HepG2 (cell line): ENCODE data around the gene CADPS2. TPM values are rescaled to one million over a fixed set of nuclear protein-coding genes. Genes with fewer than 3 reads are reported as not detected.
A peak's percentile ranks its signal among the peaks of the same experiment; 100 is the strongest.

Experiments used
- ASH2L ChIP-seq: fragments of 300-600, 200-600 bp; sonication (generic); IDR thresholded peaks from 2 replicates; pipeline ENCODE4 v1.7.0; 2017; ENCODE audit warnings: low read depth, mild to moderate bottlenecking, moderate library complexity, mixed read lengths, low read length; ENCODE audit not compliant: insufficient read length
- DPF2 ChIP-seq: sonication (generic); formaldehyde crosslinking; IDR thresholded peaks from 2 replicates; pipeline ENCODE4 v1.4.0; 2020; ENCODE audit warnings: mild to moderate bottlenecking, low read depth, missing genetic modification reagents, borderline replicate concordance
- EHMT2 ChIP-seq: fragments of 200-600 bp; sonication (generic); IDR thresholded peaks from 2 replicates; pipeline ENCODE4 v1.7.0; 2017; ENCODE audit warnings: antibody characterized with exemption, low read depth, low read length, borderline replicate concordance
- EP300 ChIP-seq, 3 experiments: sonication (generic) in 1 of 3; formaldehyde crosslinking in 1 of 3; IDR thresholded peaks; 2 replicates each; pipeline versions ENCODE4 v1.5.1 to v1.6.1; 2011 to 2020; ENCODE audit warnings: low read depth in 2 of 3, low read length in 2 of 3, borderline replicate concordance in 1 of 3, improper control_type of control experiment in 1 of 3, mild to moderate bottlenecking in 1 of 3, missing genetic modification reagents in 1 of 3, moderate library complexity in 1 of 3
- HMG20A ChIP-seq: IDR thresholded peaks from 2 replicates; pipeline ENCODE4 v1.6.1; 2016; ENCODE audit warnings: borderline replicate concordance
- ISL2 ChIP-seq: sonication (generic); formaldehyde crosslinking; IDR thresholded peaks from 2 replicates; pipeline ENCODE4 v1.5.0; 2020; ENCODE audit warnings: missing genetic modification reagents
- KAT8 ChIP-seq: IDR thresholded peaks from 2 replicates; pipeline ENCODE4 v1.6.1; 2016; ENCODE audit warnings: missing genetic modification reagents, missing compliant biosample characterization
- MEIS2 ChIP-seq: sonication (generic); formaldehyde crosslinking; IDR thresholded peaks from 2 replicates; pipeline ENCODE4 v1.9.0; 2021; ENCODE audit warnings: mild to moderate bottlenecking, missing genetic modification reagents
- NCOA1 ChIP-seq: sonication (generic); formaldehyde crosslinking; IDR thresholded peaks from 2 replicates; pipeline ENCODE4 v1.9.0; 2021; ENCODE audit warnings: missing genetic modification reagents
- NR2F6 ChIP-seq, 2 experiments: IDR thresholded peaks; 2 replicates each; pipeline ENCODE4 v1.6.1; 2016; ENCODE audit warnings: antibody characterized with exemption in 1 of 2, mild to moderate bottlenecking in 1 of 2
- SIX1 ChIP-seq: sonication (generic); formaldehyde crosslinking; IDR thresholded peaks from 2 replicates; pipeline ENCODE4 v1.4.0; 2020; ENCODE audit warnings: missing genetic modification reagents, borderline replicate concordance
- SOX13 ChIP-seq, 3 experiments: fragments of 450-650 bp in 1 of 3; sonication (generic) in 1 of 3; formaldehyde crosslinking in 1 of 3; IDR thresholded peaks in 2 of 3; conservative IDR thresholded peaks in 1 of 3; 2 replicates each; pipeline versions ENCODE4 v1.5.0 to v1.6.1; 2016 to 2020; ENCODE audit warnings: antibody characterized with exemption in 1 of 3, mild to moderate bottlenecking in 1 of 3, missing compliant biosample characterization in 1 of 3, missing genetic modification reagents in 1 of 3, moderate library complexity in 1 of 3
- SRSF4 ChIP-seq: fragments of 200-400 bp; formaldehyde crosslinking; IDR thresholded peaks from one replicate; pipeline ENCODE4 v1.6.1; 2018; ENCODE audit warnings: mild to moderate bottlenecking, low read depth, low read length, moderate library complexity; ENCODE audit not compliant: poor library complexity, severe bottlenecking
- TCF12 ChIP-seq, 2 experiments: fragments of 450-650 bp in 1 of 2; sonication (generic) in 1 of 2; formaldehyde crosslinking in 1 of 2; IDR thresholded peaks; 2 replicates each; pipeline versions ENCODE4 v1.6.1 to v1.8.0; 2017 to 2022; ENCODE audit warnings: antibody characterized with exemption in 1 of 2, mild to moderate bottlenecking in 1 of 2, missing genetic modification reagents in 1 of 2, moderate library complexity in 1 of 2
- ZGPAT ChIP-seq: IDR thresholded peaks from 2 replicates; pipeline ENCODE4 v1.6.1; 2016; ENCODE audit warnings: mild to moderate bottlenecking
- ZNF10 ChIP-seq: sonication (generic); formaldehyde crosslinking; IDR thresholded peaks from 2 replicates; pipeline ENCODE4 v1.4.0; 2020; ENCODE audit warnings: mild to moderate bottlenecking, low read depth, missing genetic modification reagents, borderline replicate concordance
- ZNF644 ChIP-seq: IDR thresholded peaks from 2 replicates; pipeline ENCODE4 v1.6.1; 2016; ENCODE audit warnings: low read depth
- ZNF652 ChIP-seq: IDR thresholded peaks from 2 replicates; pipeline ENCODE4 v1.6.1; 2016; ENCODE audit warnings: low read depth, borderline replicate concordance
- ZNF747 ChIP-seq: sonication (generic); formaldehyde crosslinking; IDR thresholded peaks from 2 replicates; pipeline ENCODE4 v1.8.1; 2023; ENCODE audit warnings: missing genetic modification reagents, mild to moderate bottlenecking, borderline replicate concordance
- polyA plus RNA-seq, 8 experiments: library from polyadenylated mRNA; depleted of rRNA in 3 of 8; stranded (reverse) in 7 of 8; unstranded in 1 of 8; fragments of >200 nt; fragmentation: Illumina TruSeq in 4 of 8; extraction: Trizol in 4 of 8; gene quantifications; 2 replicates each; pipeline versions ENCODE4 v1.2.1 to v1.2.3, GENCODE V29; 2011 to 2016; ENCODE audit warnings: low read depth in 4 of 8, missing spikeins in 1 of 8, mixed read lengths in 1 of 8; ENCODE audit not compliant: insufficient read depth in 1 of 8
- total RNA-seq, 5 experiments: library from RNA; depleted of rRNA; stranded (reverse); fragments of >200 nt; fragmentation: Illumina TruSeq; extraction: Trizol; gene quantifications; 2 replicates each; pipeline ENCODE4 v1.2.3, GENCODE V29; 2016; ENCODE audit warnings: low read depth in 1 of 5
- TF ChIP-seq, protein P1 (sequence below): IDR thresholded peaks from 2 replicates; pipeline ENCODE4 v1.6.1; 2016; ENCODE audit warnings: low read depth
- TF ChIP-seq, protein P2 (sequence below): sonication (generic); formaldehyde crosslinking; IDR thresholded peaks from 2 replicates; pipeline ENCODE4 v1.4.0; 2020; ENCODE audit warnings: missing genetic modification reagents
- TF ChIP-seq, protein P3 (sequence below): sonication (generic); formaldehyde crosslinking; IDR thresholded peaks from 2 replicates; pipeline ENCODE4 v1.4.0; 2020; ENCODE audit warnings: missing genetic modification reagents, borderline replicate concordance

The CADPS2 gene
- total and polyA plus RNA-seq, 2 of the 13 experiments (the other 11 are each of a cell fraction or from before 2014, with no cell fraction given): 17.6 to 43.8 TPM

DNA sequence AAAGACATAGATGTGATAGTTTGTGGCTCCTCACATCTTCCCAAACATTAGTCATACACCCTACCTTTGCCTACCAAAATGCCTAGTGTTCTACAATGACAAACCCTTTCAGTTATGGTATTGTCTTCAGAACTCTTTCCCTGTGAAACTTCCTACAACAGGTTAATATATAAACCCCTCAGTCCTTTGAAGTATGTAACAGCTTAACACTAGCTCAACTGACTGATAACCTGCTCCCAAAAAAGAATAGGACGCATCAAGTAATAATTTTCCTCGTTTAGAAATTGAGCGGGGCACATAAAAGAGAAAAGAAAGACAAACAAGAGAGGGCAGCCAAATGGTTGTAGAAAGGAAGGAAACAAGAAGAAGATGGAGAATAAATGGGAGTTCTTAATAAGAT, 133.7 kb downstream of the CADPS2 start (continued):
- peak; percentile 60; the same call in 1 of the 2 replicates for TF ChIP-seq SOX13 (IDR thresholded peaks at IDR 0.05)
- peak in 1 of 2 experiments; percentile 98; a peak in 2 of 4 replicates for TF ChIP-seq SOX13 (CRISPR knock-in tag; conservative IDR thresholded peaks at IDR 0.05 in 1 of 2, IDR thresholded peaks at IDR 0.05 in 1 of 2)
- peak; percentile 81 for TF ChIP-seq ZNF652
- TF ChIP-seq ZNF644 (CRISPR knock-in tag): 0 out of 2 replicates have a peak, but pooled peaks have one; percentile 9
- no peak for TF ChIP-seq DPF2 (CRISPR knock-in tag)
- TF ChIP-seq NCOA1: no peak
- no peak for TF ChIP-seq SIX1 (CRISPR knock-in tag)
- peak in 1 of 2 experiments; percentile 77; a peak in 2 of 4 replicates for TF ChIP-seq EP300 (IDR thresholded peaks at IDR 0.05; ENCODE audit: low read depth in 2 of 2, low read length in 2 of 2)
- peak; percentile 61; the same call in 1 of the 2 replicates for TF ChIP-seq EP300 (CRISPR knock-in tag; IDR thresholded peaks at IDR 0.05; ENCODE audit: borderline replicate concordance)
- TF ChIP-seq, protein P1, sequence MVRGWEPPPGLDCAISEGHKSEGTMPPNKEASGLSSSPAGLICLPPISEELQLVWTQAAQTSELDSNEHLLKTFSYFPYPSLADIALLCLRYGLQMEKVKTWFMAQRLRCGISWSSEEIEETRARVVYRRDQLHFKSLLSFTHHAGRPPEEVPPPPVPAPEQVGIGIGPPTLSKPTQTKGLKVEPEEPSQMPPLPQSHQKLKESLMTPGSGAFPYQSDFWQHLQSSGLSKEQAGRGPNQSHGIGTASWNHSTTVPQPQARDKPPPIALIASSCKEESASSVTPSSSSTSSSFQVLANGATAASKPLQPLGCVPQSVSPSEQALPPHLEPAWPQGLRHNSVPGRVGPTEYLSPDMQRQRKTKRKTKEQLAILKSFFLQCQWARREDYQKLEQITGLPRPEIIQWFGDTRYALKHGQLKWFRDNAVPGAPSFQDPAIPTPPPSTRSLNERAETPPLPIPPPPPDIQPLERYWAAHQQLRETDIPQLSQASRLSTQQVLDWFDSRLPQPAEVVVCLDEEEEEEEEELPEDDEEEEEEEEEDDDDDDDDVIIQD (CRISPR knock-in tag): peak; percentile 76
- TF ChIP-seq, protein P2, sequence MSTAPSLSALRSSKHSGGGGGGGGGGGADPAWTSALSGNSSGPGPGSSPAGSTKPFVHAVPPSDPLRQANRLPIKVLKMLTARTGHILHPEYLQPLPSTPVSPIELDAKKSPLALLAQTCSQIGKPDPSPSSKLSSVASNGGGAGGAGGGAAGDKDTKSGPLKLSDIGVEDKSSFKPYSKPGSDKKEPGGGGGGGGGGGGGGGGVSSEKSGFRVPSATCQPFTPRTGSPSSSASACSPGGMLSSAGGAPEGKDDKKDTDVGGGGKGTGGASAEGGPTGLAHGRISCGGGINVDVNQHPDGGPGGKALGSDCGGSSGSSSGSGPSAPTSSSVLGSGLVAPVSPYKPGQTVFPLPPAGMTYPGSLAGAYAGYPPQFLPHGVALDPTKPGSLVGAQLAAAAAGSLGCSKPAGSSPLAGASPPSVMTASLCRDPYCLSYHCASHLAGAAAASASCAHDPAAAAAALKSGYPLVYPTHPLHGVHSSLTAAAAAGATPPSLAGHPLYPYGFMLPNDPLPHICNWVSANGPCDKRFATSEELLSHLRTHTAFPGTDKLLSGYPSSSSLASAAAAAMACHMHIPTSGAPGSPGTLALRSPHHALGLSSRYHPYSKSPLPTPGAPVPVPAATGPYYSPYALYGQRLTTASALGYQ: peak; percentile 60; the same call in 1 of the 2 replicates
- TF ChIP-seq ZGPAT (CRISPR knock-in tag): peak; percentile 31; the same call in 1 of the 2 replicates
- peak; percentile 32 for TF ChIP-seq ASH2L
- TF ChIP-seq ZNF10 (CRISPR knock-in tag): no peak
- peak; percentile 68; the same call in 1 of the 2 replicates for TF ChIP-seq HMG20A (CRISPR knock-in tag)
- TF ChIP-seq SRSF4: no peak
- no peak for TF ChIP-seq ZNF747 (CRISPR knock-in tag)
- 0 out of 2 replicates have a peak, but pooled peaks have one; percentile 15 for TF ChIP-seq EHMT2
- TF ChIP-seq NR2F6 (IDR thresholded peaks at IDR 0.05): peak; percentile 64
- TF ChIP-seq NR2F6 (CRISPR knock-in tag; IDR thresholded peaks at IDR 0.05): peak; percentile 51; the same call in 1 of the 2 replicates
- TF ChIP-seq TCF12 (IDR thresholded peaks at IDR 0.05): no peak
- TF ChIP-seq TCF12 (CRISPR knock-in tag; IDR thresholded peaks at IDR 0.05): no peak
- no peak for TF ChIP-seq MEIS2 (CRISPR knock-in tag)
- TF ChIP-seq, protein P3, sequence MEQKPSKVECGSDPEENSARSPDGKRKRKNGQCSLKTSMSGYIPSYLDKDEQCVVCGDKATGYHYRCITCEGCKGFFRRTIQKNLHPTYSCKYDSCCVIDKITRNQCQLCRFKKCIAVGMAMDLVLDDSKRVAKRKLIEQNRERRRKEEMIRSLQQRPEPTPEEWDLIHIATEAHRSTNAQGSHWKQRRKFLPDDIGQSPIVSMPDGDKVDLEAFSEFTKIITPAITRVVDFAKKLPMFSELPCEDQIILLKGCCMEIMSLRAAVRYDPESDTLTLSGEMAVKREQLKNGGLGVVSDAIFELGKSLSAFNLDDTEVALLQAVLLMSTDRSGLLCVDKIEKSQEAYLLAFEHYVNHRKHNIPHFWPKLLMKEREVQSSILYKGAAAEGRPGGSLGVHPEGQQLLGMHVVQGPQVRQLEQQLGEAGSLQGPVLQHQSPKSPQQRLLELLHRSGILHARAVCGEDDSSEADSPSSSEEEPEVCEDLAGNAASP (CRISPR knock-in tag): peak; percentile 33; the same call in 1 of the 2 replicates
- TF ChIP-seq KAT8 (CRISPR knock-in tag): peak; percentile 38; the same call in 1 of the 2 replicates
- peak; percentile 72 for TF ChIP-seq ISL2
